Fibroblast of skin of right quadriceps (primary cell): ENCODE results near the gene ERC2.

ENCODE experiments used
- DNase-seq: peaks from one replicate; pipeline ENCODE4 v3.0.0-alpha.2; 2013

The ERC2 gene

DNA sequence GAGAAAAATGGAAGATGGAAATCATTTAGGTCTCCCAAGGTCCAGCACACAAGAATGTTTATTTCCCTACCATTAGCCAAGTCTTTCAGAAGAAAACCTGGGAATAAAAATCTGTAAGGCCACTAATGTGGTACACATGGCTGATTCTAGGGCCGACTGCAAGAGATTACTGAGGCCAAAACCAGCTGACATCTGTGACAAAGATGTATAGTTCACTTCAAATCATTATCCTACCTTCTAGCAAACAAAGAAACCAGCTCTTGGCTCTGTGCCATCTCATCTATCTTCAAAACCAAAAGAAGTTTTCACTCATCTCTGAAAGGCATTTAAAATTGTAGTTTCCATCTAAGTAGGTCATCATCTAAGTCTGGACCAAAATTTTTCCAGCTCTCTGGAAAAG, 43.9 kb downstream of the ERC2 start:
- no peak for DNase-seq

GRCh38 chr3:56423661-56424099, 44.6 kb downstream of the ERC2 start:
- peak; percentile 5 for DNase-seq

GRCh38 chr3:56422316-56422715, 46.0 kb downstream of the ERC2 start:
- no peak for DNase-seq

- DNase-seq, result no peak
These were observed 47.1 kb downstream of the ERC2 start for GRCh38 chr3:56421205-56421604.

- no peak for DNase-seq
These were observed 52.6 kb downstream of the ERC2 start for GRCh38 chr3:56415652-56416051.

DNA sequence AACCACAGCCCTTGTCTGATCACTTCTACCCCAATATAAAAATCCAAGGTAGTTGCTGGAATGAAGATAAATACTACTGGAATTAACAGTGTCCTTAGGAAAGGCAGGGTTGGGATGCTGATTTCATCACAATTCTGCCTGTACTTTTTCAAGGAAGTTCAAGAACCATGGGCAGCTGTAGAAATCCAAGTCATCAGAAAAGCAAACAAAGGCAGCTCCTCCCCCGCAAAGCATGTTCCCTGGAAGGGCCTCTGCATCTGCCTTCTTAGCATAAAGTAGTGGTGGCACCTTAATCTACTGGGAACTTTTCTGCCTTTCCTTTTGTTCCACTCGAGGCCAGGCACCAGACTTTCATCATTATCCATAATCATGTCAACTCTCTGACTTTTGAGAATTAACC, 54.4 kb downstream of the ERC2 start:
- no peak for DNase-seq

DNA sequence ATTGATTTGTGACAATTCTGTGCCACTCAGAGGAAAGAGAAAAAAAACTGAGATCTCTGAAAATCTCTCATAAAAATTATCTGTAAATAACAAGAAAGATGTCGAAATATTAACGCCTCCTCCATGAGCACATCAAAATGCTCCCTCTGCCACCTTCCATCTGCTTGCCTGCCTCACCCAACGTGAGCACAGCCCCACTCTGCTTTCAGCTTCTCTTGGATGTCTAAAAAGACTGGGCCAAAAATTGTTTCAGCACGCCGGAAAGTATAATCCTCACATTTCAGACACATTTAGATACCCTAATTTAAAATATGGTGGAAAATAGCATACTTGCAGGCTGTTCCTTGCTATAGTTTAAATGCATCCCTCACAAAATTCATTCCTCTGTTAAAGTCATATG, 57.1 kb downstream of the ERC2 start:
- DNase-seq, result no peak

DNA sequence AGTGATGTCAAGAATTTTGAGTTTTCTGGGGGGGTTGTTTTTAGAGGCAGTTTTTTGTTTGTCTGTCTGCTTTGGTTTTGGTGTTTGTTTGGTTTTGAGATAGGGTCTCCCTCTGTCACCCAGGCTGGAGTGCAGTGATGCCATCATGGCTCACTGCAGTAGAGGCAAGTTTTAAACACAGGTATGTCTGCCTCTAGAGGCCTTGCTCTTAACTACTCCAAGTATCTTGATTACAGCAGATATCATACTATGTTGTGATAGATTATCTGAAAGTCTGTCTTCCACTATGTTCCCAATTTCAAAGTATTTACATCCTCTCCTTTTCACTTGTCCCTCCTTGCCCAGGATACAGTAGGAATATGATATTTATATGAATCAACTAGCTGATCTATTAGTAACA, 57.7 kb downstream of the ERC2 start:
- no peak for DNase-seq

DNA sequence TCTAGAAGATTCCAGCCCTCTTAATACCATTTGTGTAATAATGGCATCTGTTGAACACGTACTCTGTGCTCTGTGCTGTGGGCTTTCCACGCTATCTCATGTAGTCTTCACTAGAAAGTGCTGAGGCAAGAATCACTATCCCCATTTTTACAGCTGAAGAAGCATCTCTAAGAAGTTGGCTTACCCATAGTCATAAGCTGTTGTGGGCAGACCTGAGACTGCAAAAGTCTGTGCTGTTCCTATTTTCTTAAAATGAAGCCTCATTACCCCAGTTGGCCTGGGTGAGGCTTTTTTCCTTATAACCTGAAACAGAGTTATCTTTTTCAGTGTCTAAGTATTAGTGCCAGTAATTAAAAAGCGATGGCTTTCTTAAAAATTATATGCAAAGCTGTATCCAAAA, 58.5 kb downstream of the ERC2 start:
- DNase-seq, result no peak

DNA sequence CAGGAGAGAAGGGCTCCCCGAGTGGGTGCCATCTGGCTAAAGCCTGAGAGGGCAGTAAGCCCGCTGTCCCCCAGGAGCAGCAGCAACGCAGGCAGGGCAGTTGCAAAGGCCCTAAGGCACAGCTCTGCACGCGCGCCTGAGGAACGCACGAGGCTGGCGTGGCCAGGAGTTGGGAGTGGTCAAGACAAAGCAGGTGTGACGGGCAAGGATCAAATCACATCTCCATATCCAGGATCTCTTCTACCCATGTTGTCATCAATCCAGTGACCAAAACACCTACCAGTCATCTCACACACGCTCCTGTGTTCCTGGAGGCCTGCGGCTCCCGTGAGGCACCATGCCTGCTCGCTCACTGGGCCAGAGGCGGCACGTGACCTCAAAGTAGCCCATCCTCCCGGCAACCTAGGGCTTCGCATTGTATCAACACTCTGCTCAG, 59.5 kb downstream of the ERC2 start:
- DNase-seq, result no peak

GRCh38 chr3:56406826-56407515, 61.3 kb downstream of the ERC2 start:
- DNase-seq, result no peak

GRCh38 chr3:56404884-56405283, 63.4 kb downstream of the ERC2 start:
- DNase-seq, result no peak

DNA sequence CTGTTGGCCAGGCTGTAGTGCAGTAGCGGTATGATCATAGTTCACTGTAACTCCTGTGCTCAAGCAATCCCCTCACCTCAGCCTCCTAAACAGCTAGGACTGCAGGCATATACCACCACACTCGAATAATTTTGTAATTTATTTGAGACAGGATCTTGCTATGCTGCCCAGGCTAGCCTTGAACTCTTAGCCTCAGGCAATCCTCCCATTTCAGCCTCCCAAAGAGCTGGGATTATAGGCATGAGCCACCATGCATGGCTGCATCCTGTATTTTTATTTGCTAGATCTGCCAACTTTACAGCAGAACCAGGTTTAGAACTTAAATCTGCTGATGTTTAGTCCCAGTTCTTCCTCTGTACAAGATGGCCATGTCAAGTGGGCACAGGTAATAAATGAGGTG, 69.6 kb downstream of the ERC2 start:
- DNase-seq, result no peak

- DNase-seq, result no peak
These were observed 70.5 kb downstream of the ERC2 start for GRCh38 chr3:56397798-56398197.

DNA sequence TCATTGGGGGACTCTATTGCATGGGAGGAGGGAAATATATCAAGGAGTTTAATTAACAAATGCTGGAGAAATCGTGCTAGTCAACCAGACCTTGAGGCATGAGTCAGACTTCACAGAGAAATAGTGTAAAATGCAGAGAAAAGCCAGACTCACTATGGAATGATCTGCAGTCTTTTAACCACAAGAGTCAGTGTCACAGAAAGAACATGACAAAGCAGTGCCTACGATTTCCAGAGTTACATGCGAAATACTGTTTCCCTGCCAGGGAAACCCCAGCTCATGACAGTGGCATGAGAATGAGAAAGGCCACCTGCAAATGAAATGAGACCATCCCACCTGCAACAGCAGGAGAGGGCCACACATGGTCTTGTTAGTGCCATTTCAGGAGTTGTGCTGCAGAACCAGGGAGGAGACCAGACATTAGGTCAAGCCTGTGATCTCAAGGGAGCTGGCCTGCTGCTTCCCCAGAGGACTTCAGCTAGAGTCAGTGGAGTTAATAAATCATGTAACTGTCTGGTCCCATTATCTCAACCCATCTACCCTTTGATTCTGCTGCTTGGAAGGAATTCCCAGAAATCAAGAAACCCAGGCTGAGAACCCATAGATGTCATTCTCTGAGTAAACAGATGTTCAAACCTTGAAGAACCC, 79.0 kb downstream of the ERC2 start:
- no peak for DNase-seq

- DNase-seq, result no peak
These were observed 85.2 kb downstream of the ERC2 start for GRCh38 chr3:56383092-56383491.

DNA sequence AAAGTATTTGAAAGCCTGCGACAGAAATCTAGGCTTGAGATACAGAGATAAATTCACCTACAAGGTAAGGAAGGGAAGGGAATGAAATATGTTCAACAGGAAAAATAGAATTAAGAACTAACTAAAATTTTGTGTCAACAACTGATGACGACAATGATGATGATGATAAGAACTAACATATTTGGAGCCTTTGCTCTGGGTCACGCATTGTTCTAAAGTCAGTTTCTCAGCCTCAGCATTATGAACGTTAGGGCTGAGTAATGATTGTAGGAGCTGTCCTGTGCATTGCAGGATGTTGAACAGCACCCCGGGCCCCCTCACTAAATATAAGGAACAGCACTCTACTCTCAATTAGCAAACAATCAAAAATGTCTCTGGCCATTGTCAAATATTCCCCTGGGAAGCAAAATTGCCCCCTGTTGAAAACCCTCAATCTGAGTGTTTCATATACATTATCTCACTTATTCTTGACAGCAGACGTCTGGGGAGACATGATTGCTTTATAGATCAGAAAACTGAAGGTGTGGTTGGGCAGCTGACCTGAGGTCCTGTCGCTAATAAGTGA, 88.5 kb downstream of the ERC2 start:
- no peak for DNase-seq

DNA sequence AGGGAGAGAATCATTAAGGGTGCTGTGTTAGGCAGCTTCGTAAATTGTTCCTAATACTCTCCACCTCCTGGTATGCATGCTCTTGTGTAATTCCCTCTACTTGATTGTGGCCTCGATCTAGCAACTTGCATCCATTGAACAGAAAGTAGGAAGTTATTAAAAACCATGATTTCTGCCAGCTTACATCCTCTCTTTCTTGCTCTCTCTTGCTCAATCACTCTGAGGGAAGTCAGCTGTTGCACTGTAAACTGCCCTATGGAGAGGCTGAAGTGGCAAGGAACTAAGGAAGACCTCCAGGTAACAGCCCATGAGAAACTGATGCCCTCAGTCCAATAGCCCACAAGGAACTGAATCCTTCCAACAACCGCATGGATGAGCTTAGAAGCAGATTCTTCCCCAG, 92.6 kb downstream of the ERC2 start:
- no peak for DNase-seq

DNA sequence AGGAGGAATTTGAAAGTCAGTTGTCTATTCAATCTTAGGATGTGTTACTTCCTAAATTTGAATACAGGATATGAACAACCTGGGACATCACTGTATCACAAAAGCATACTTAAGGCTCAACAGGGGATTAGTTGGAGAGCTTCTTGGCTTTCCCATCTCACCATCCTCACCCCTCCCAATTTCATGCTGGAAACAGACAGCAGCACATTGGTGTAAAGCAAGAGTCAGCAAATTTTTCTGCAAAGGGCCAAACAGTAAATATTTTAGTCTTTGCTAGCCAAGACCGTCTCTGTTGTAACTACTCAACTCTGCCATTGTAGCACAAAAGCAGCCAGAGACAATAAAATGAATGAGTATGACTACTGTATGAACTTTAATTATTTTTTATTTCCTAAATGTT, 94.9 kb downstream of the ERC2 start:
- DNase-seq, result no peak

DNA sequence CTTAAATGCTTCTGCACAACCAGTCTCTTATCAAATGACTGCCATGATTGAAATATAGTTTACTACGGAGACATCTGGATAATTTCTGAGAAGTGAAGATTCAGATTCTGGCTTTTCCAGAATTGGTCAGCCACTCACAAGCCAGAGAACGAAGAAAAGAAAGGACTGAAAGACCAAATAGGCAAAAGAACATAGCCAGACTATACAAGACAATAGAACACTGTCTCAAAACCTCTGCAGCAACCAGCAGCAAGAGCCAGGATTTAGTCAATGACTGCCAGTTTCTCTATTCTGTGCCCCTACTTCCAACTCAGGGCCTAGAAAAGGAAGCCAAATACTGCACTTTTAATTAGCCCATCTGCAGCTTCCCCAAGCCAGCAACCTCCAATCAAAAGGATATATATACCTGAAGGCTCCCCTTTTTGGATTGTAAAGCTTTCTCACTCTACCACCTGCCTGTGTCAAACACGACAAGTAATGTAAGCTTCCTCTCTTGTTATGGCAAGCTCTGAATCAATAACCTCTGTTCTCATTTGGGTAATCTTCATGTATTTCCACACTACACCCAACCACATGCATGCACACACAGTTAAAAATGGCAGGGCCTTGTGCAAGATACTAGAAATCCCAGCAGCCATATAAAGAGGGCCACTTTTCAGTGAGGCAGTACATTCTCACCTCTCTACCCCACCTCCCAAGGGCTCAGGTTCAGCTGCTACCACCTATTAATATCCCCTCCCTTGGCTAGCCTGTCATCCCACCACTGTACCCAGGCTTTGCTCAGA, 97.1 kb downstream of the ERC2 start:
- DNase-seq, result no peak

GRCh38 chr3:56369914-56370313, 98.4 kb downstream of the ERC2 start:
- no peak for DNase-seq

- DNase-seq, result no peak
These were observed 99.4 kb downstream of the ERC2 start for GRCh38 chr3:56368846-56369245.

GRCh38 chr3:56366641-56367162, 101.6 kb downstream of the ERC2 start:
- DNase-seq, result no peak
